OCI-M1 (cell line): ENCODE results near the gene MACROH2A1.

Experiments used
- DNase-seq: peaks from one replicate; lab custom pipeline; 2025; lab: John Stamatoyannopoulos, UW

The MACROH2A1 gene

DNA sequence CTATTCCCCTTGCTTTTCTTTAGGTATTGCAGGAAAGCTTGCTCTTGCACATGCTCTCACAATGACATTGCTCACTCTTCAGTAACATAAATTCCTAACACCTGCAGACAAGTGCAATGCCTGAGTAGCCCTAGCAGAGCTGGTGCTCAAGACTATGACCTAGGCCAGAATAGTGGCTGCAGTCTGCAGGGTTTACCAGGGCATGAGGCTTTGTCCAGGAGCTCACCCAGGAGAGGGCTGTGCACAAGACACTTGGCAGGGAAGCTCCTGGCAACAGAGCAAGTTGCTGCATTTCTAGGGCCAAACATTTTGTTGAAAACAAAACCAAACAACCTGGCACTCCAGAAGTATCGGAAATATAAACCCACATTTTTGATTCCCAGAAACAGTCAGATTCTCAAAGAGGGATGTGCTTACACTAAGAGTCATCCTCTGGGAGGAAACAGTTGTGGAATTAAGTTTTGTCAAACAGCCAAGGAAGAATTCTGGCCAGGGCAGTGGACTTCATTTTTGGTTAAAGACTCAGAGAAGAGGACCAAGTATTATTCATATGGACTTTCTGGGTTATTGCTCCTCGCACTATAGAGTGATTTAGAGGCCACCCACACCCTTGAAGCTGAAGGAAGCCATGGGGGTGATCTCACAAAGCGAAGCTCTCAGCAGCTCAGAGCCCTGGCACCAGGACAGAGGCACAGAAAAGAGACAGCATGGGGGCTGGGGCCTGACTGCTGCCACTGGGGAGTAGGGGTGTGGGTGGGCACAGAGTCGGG lies 44.9 kb downstream of the MACROH2A1 start:
- DNase-seq, result no peak

DNA sequence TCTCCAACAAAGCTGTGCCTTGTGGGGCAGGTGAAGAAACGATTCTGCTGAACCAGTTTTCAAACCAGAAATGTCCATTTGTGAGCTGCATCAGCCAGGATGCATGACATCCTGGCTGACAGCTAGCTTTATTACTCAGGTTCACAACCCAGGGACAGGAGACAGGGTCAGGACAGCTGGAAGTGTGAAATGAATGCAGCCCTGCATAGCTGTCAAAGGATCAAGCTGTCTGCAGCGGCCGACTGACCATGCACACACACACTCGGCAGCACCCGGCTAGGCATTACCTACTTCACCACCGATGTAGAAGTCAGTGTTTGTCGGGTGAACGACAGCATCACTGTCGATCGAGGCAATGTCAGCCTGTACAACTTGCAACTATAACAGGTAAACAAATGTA lies 48.5 kb downstream of the MACROH2A1 start:
- no peak for DNase-seq

DNA sequence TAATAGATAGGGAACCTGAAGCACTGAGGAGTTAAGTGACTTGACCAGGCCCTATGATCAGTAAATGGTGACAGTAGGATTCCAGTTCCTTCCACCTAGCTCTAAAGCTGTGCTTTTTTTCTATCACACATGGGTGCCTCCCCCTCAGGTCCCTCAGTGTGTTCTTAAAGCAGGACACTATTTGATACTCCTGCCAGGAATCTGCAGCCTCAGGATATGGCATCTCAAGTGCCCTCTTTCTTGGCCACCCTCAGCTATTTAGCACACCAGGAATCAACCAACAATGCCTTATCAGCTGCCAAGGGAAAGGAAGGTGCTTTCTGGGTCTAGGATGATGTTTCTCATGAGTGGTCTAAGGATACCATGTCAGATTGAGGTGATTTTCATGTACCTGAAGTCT lies 49.1 kb downstream of the MACROH2A1 start:
- no peak for DNase-seq

DNA sequence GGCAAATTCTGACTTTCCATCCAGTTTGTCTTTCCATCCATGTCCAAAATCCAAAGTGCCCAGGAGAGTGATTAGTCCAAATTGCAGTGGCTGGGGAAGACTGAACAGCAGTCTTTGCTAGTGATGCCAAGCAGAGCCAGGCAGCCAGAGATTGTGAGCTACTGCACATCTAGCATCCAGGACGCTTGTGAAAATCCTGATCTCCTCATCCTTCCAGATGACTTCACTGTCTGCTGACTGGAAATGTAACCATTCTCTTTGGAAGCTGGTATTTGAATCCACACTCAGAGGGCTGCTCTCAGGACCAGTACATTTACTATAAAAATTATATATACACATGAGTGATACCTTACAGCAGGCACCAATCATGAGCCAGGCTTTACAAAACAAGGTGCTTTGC lies 49.6 kb downstream of the MACROH2A1 start:
- DNase-seq, result no peak

DNA sequence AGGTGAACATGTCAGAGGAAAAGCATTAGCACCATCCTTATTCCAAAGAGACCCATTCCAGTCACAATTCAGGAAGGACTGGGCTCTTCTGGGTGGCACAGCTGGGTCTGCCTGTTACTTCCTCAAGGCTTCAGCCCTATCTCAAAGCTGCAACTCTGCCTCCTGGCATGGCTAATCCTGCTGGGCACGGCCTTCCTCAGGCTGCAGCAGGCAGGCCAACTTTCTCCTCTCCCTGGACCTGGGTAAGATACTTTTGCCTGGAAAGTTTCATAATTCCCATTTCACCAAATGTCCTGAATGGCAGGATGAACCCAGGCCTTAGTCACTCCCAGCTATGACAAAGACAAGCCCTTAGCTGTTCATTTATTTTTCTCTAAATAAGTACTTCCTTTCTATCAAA lies 50.1 kb downstream of the MACROH2A1 start:
- no peak for DNase-seq

DNA sequence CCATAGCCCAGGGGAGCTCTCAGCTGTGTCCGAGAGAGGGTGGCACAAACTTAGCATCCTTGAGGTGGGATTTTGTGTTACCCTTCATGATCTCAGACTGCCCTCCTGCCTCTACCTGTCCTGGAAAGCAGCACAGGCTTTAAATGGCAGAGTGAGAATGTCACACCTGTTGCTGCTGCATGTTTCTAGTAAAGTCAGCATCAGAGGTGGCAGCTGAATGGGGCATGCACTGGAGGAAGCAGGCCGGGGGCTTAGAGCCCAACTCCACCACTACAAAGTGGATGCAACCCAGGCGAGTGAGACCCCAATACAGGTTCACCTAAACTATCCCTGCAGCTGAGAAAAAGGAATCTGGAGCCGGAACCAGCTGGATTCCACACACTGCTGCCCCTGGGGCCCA lies 51.6 kb downstream of the MACROH2A1 start:
- DNase-seq, result no peak

DNA sequence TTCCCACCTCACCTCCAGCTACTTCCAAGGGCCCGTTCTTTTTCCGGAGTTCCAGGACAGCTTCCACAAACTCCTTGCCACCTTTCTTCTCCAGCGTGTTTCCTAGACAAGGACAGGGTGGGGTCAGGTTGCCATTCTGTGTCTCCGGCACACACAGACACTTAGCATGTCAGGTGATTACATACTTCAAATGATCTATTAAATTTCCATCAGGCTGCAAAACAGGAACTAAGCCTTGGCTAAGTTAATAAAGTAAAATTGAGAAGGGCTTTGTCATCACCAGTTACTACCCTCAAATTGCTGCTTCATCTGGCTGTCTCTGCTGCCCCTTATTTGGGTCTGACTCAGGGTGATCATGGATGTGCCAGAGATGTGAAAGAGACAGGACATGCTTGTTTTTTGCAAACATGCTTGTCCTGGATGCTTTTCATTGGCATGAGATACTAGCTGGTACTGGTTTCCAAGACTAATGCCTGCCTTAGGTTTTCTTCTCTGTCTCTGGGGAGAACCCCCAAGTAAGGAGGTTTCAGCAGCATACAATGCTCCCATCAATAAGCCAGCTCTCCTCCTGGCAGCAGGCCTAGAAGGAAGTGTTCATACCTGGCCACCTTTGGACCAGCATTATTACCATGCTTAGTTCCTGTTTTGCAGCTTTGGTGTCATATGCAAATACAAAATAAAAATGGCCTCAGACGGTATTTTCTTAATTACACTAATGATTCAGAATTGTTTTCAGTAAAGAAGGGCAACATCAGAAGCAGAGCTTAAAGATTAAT lies 52.9 kb downstream of the MACROH2A1 start:
- no peak for DNase-seq

DNA sequence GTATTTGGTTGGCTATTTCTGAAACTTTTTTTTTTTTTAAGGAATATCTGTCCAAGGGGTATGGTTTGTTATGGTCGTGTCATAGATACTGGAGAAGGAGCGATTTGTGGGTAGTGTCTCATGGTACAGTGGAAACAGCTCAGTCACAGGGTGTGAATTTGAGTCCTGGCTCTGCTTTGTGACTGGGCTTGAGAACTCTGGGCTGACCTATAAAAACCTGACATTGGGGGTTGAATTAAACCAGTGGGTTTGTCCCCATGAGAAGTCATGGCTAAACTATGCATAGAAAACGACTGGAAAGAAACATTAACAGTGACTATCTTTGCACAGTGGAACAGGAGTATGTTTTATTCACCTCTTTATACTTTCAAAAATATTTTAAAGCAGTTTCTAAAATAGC lies 54.7 kb downstream of the MACROH2A1 start:
- no peak for DNase-seq

DNA sequence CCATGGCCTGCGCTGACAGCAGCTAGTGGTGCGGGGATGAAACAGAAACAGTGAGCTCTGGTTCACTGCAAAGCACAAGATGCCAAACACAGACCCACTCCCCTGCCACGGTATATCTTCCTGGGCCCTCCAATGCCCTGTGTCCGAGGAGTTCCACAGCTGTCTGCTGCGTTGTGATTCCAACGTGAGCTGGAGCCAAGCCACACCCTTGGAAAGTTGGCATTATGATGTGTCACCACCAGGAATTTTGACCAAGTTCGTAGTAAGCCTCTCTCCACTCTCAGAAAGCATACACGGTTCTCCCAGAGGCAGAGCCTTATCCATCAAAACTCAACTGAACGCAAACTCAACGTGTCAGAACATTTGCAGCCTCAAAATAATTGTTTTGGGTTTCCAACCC lies 55.6 kb downstream of the MACROH2A1 start:
- DNase-seq, result no peak

DNA sequence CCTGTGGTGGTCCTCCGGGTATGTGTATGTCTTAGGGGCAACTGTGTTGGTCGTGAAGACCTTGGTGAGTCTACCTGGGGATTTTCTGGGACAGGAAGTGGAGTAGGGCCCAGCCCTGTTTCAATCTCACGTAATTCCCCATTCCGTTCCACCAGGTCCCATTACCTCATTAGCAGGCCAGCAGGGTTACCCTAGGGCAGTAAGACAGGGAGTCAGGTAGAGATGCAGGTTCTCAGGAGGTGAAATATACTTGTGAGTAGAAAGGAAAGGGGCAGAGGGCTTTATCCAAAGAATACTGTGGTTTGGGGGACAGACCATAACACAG lies 56.5 kb downstream of the MACROH2A1 start:
- no peak for DNase-seq

DNA sequence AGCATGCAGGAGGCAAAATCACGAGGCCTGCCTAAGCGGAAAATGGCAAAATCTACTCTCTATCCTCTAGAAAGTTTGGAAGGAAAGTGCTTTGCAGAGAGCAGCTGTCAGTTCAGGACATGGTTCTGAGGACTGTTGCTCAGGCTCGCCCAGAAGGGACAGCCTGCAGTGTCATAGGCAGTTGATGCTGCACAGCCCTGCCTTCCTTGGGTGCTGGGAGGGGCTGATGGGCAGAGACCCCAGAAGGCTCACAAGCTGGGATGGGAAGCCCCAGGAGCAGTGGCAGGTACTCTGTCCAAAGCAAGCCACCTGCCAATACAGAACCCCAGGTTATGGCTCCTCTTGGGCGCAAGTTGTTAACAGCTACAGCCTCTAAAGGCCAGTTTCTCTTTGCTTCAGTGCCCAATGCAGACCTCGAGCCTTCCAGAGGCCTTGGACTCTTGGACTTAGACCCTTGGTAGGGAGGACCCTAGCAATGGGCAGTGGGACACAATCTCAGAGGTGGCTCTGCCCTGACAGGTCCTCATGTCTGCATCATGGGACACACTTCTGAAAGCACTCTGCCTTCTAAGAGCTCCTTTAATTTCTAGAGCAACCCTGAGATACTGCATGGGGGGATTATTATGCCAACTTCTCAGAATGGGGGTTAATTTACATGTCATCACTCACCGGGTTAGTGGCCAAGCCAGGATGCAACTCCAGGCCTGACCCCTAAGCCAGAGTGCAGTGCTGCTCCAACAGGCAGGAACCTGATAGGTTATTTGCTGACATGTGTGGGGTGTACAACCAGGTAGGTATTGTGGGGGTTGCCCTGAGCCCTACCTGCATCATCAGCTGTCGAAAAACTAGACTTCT lies 57.1 kb downstream of the MACROH2A1 start:
- no peak for DNase-seq

DNA sequence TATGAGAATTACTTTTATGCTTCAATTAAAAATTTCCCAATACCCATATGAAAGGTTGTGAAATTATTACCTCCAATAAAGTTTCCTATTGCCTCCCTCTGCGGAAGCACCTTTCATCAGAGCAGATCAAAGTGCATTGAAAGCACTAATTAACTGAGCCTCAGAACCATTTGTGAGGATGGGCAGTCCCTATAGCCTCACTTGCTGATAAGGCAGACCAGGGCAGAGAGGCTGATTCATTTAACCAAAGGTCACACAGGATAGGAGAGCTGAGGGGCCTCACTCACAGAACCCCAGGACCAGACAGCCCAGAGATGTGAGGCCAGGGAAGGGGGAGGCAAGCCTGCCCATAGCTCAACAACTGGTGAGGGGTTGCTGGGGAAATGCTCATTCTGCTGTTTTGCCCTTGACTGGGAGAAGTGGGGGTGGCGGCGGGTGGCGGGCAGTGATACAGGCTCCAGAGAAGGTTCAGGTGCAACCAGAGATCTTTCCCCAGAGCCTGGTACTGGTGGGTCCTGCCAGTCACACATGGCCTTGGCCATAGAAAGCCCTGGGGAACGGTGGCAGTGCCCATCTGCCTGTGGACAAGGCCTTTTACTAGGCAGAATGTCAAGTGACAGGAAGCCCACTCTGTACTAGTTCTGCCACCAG lies 57.9 kb downstream of the MACROH2A1 start:
- no peak for DNase-seq

DNA sequence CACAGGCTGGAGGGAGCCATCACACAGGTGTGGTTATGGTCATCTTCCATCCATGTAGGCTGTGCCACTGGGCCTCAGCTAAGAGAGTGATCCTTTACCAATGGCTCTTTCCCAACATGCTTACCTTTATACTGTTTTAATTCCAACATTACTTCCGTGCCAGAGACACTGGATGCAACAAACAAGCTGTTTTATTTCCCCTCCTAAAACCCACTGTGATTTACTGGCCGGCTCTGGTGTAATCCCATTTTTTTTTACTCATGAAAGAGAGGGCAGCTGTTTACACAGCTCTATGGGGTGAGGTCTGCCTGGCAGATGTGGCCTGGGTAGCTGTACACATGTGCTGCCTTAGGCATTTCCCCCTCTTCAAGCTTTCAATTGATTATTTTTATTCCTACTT lies 58.5 kb downstream of the MACROH2A1 start:
- no peak for DNase-seq

DNA sequence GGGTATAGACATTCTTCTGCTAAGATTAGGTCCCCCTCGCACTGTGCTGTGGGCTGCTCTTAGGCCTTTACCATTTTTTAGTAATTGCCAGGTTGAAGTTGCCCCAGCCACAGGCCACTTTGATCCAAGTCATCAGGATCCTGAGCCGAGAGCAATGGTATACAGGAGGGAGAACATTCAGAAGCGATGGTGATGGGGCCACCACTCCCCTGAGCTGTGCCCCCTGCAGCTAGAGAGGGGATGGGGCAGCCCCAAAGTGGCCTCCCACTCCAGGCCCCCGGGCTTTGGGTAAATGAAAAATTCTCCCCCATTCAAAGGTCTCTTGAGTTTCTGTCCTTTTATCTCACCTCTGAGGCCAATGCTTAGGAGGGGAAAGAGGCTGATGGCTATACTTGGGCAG lies 59.4 kb downstream of the MACROH2A1 start:
- DNase-seq, result no peak

DNA sequence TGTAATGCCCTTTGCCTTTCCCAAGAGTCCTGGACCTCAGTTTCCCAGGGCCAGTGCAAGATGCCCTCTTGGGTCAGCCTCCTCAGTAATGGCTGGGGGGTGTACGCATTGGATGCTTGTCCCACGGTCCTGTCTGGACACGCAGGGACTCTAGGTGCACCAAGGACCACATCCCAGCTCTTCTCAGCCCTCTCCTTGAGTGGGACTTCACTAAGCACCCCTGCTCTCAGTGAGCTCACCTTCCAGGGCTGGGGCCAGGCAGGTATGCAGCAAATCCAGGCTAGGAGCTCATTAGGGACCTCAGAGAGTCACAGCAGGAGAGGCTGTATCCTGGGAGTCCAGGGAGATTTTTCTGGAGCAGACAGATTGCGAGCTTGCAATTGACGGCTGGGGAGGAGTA lies 59.8 kb downstream of the MACROH2A1 start:
- DNase-seq, result no peak

DNA sequence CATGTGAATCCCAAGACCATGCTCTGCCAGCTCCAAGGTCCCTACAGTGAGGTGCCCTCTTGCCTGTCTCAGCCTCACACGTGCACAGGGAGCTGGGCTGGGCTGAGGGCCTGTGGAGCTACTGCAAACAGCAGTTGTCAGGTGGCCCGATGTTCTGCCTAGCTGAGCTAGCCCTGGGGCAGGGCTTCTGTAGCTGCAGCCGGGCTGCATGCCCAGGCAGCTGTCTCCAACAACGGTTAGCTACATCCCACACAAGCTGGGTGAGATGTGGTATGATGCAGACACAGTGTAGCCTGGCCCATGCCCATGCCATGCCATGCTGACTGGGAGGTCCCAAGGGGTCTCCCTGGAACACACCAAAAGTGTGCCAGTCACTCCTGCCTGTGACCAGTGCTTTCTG lies 62.0 kb downstream of the MACROH2A1 start:
- no peak for DNase-seq

DNA sequence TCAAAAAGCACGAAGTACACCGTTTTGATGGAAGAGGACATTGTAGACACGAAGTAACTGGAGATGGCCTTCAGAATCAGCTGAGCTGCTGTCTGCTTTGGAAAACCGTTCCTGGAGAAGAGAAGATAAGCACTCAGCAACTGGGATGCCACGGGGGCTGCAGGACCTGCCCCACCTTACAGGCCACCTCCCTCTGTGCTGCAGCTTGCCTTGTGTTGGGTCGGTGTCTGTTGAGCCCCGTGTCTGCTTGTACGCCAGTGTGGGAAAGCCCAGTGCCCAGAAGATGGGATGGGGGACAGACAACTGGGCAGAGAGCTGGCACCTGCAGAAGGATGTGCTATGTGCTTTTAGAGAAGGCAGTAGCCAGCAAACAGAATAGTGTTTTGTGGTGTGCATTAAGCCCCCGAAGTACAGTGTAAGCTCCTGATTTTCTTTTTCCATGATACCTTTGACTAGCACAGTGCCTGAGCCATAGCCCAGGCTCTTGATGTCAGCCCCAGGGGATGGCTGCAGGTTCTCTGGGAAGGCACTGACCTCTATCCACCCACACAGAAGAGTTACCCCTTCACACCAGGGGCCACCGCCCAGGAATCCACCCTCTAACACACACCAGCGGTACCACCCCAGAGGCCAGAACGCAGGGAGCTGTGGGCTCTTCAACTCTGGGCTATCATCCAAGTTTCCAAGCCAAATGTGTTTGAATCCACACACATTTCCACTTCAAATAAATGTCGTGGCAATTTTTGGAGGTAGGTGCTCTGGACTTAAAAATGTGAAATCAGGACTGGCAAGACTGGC lies 63.8 kb downstream of the MACROH2A1 start:
- no peak for DNase-seq

DNA sequence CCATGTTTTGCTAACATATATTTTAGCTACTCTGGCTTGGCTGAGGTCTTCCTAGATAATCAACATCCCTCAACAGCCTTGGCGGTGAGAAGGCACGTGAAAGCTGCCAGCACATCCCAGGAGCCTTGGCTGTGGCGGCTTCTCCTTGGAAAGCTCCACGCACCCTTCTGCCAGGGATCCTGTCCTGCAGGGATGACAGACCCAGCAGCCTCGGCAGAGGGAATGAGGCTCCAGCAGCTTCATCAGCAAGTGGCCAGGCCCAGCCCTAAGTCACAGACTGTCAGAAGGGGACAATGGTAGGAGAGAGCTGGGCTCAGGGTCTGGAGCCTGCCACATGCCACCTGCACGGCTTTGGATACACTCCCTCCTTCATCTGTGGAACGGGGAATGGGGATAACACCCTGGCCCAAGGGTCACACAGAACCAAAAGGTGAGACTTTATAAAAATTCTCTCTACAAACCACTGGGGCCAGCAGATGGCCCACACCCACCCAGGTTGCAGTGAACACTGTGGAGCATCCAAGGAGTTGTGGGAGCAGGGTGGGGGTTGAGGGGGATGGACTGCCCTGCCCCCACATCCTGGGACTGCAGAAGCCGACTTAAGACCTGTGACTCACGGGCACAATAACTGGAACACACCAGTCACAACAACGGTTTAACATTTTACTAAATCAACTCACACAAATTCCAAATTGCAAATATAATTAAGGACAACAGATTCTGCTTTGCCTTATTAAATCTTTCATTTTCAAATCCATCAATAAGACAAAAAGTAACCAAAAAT lies 65.1 kb downstream of the MACROH2A1 start:
- DNase-seq, result no peak

DNA sequence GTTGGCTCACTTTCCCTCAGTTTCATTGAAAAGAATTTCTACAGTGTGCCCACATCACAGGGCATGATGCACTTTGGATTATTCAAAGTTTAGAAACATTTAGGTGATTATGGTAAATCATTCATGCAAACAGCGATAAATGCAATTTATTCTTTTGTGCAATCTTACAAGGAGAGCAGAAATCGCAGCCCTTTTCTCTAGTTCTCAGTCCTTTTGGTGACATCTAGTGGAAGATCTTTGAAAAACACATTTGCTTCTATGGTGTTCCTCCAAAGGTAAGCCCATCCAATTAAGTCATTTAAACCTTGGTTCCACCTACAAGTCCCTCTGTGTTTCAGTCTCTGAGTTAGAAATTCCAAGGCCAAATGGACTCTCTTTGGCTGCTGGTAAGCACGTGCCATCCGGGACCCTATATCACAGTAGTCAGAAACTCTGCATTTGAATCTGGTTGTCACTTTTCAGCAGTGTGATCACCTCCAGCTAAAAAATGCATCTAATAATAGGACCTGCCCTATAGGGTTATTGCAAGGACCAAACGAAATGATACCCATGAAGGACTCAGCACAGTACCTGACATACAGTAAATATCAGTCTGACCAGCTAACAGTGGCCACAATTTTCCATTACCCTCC lies 66.4 kb downstream of the MACROH2A1 start:
- peak; percentile 85 for DNase-seq

DNA sequence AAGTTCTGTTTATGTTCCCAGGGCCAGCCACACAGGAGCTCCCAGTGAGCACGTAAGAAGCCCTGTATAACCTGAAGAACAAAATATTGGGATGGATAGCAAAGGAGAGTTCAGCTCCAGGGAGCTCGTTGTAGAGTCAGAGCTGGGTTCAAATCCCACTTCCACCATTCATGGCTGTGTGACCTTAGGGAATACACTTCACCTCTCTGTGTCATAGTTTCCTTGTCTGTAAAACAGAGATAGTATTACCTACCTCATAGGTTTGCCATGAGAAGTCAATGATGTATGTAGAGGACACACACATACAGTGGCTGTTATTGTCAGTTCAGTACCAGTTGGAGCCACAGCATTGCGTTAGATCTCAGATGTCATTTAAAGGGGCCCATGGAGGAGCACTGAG lies 67.4 kb downstream of the MACROH2A1 start:
- DNase-seq, result no peak
